Upper lobe of left lung (tissue), 4 donors: Measurements from ENCODE around the gene MCCD1.

Experiments used
- CTCF ChIP-seq, 6 experiments: fragments of 450-650 bp in 4 of 6; fragments of 200-600 bp in 2 of 6; sonication (generic) in 2 of 6; IDR thresholded peaks; one replicate each; pipeline ENCODE4 v1.5.1; 2016 to 2019; ENCODE audit warnings: antibody characterized with exemption in 6 of 6
- POLR2AphosphoS5 ChIP-seq, 2 donors: sonication (generic); formaldehyde crosslinking; IDR thresholded peaks; one replicate each; pipeline ENCODE4 v1.5.1; 2017; ENCODE audit warnings: antibody characterized with exemption in 2 of 2

- TF ChIP-seq CTCF (IDR thresholded peaks at IDR 0.05) (no peak), POLR2AphosphoS5 (IDR thresholded peaks at IDR 0.05) (no peak)
Measured at GRCh38 chr6:31574106-31575061, 45.6 kb downstream of the MCCD1 start.
